Measurements from ENCODE around the gene FCHSD1.

DNA sequence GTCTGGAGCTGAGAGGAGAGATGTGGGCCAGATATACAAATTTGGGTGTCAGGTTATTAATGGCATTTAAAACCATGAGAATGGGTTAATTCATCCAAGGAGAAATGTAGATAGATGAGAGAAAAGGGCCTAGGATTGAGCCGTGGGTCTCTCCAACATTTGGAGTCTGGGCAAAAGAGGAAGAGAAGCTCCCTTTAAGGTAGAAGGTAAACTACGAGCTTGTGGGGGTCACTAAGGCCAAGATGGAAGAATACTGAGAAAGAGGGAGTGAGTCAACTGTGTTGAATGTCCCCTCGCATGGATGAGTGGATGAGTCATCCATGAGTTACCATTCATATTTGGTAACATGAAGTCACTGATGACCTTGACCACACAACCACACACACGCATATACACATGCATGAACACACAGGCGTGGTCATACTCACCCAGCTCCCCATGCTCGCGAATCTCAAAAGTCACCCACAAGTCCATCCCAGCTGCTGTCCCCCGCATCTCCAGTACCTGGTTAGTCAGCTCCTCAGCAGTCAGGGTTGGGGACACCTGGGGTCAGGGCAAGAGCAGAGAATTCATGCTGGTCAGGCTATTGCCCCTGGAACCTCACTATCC lies 6.8 kb upstream of the FCHSD1 start:
- TF ChIP-seq, protein P1, sequence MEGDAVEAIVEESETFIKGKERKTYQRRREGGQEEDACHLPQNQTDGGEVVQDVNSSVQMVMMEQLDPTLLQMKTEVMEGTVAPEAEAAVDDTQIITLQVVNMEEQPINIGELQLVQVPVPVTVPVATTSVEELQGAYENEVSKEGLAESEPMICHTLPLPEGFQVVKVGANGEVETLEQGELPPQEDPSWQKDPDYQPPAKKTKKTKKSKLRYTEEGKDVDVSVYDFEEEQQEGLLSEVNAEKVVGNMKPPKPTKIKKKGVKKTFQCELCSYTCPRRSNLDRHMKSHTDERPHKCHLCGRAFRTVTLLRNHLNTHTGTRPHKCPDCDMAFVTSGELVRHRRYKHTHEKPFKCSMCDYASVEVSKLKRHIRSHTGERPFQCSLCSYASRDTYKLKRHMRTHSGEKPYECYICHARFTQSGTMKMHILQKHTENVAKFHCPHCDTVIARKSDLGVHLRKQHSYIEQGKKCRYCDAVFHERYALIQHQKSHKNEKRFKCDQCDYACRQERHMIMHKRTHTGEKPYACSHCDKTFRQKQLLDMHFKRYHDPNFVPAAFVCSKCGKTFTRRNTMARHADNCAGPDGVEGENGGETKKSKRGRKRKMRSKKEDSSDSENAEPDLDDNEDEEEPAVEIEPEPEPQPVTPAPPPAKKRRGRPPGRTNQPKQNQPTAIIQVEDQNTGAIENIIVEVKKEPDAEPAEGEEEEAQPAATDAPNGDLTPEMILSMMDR (IDR thresholded peaks at IDR 0.05): no peak
- no peak for TF ChIP-seq POLR2AphosphoS5 (IDR thresholded peaks at IDR 0.05)
- no peak for TF ChIP-seq POLR2A (IDR thresholded peaks at IDR 0.05)

Measured in prostate gland (tissue), 2 donors.